Omental fat pad (tissue), 4 donors: Measurements from ENCODE around the gene NTSR2. TPM values are rescaled to one million over a fixed set of nuclear protein-coding genes. Genes with fewer than 3 reads are reported as not detected.

ENCODE experiments used
- ATAC-seq: fragments of 150-250 bp; one replicate; pipeline ENCODE4 v1.9.1; 2016; ENCODE audit warnings: mild to moderate bottlenecking, moderate library complexity; ENCODE audit not compliant: low FRiP score
- DNase-seq: peaks from one replicate; pipeline ENCODE4 v3.0.0-alpha.2; 2019; ENCODE audit warnings: low spot score
- total RNA-seq, 4 donors: library from RNA; depleted of rRNA; stranded (reverse); fragments of >200 nt; gene quantifications; one replicate each; pipeline ENCODE4 v1.1.0, GENCODE V29; 2016
- TF ChIP-seq, protein P1 (sequence below), 3 donors: fragments of 450-650 bp; IDR thresholded peaks; one replicate each; pipeline ENCODE4 v1.5.1; 2016 to 2017; ENCODE audit warnings: antibody characterized with exemption in 3 of 3, mild to moderate bottlenecking in 3 of 3, moderate library complexity in 2 of 3

NTSR2 gene
- total RNA-seq, 4 donors from 2014 or later, result 0.28 to 1.6 TPM; not detected in 2

DNA sequence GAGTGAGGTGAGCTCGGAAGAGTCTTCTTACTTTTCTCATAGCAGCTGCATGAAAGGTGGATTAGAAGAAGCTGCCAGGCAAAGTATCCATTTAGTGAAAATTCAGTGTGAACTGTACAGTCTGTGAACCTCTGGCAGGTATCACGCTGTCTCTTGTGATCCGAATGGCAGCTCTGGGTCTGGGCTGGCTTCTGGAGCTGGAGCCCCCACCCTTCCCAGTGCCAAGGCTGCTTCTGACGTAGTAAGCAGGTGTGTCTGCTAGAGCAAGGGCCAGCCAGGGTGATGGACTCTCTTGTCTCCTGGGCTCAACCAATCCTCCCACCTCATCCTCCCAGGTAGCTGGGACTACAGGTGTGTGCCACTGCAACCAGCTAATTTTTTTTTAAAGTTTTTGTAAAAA lies 14.0 kb upstream of the NTSR2 start:
- TF ChIP-seq, protein P1, sequence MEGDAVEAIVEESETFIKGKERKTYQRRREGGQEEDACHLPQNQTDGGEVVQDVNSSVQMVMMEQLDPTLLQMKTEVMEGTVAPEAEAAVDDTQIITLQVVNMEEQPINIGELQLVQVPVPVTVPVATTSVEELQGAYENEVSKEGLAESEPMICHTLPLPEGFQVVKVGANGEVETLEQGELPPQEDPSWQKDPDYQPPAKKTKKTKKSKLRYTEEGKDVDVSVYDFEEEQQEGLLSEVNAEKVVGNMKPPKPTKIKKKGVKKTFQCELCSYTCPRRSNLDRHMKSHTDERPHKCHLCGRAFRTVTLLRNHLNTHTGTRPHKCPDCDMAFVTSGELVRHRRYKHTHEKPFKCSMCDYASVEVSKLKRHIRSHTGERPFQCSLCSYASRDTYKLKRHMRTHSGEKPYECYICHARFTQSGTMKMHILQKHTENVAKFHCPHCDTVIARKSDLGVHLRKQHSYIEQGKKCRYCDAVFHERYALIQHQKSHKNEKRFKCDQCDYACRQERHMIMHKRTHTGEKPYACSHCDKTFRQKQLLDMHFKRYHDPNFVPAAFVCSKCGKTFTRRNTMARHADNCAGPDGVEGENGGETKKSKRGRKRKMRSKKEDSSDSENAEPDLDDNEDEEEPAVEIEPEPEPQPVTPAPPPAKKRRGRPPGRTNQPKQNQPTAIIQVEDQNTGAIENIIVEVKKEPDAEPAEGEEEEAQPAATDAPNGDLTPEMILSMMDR (IDR thresholded peaks at IDR 0.05), result no peak
- ATAC-seq (no peak), DNase-seq (no peak)

DNA sequence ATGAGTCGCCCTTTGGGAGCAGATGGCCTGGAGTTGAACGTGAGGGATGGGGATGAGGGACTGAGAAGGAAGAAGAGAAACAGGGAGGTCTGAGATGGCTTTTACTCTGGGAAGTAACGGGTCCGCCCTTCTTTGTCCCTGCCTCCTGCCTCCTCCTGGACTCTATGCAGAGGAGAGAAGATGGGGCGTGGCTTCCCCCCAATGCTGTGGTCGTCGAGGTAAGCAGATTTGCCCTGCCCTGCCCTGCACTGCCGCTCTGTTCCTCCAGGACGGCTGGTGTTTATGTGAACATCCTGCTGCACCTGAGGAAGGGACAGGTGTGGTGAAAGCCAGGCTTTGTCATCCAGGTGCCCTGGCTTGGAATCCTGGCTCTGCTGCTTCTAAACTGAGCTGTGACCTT lies 13.5 kb upstream of the NTSR2 start:
- DNase-seq (no peak), ATAC-seq (no peak)

DNA sequence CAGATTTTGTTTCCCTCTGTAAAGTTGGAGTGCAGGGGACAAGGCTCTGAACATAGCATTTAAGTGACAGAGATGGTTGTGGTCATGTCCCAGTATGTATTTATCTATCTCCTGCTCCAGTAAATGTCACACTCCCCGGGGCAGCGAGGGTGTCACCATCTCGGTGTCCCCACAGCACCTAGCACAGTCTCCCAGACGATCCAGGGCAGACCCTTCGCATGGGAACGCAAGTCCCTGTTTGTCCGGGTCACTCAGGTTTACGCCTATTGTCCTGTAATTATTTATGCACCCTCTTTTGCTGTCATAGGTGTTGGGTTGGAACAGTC lies 12.6 kb upstream of the NTSR2 start:
- TF ChIP-seq, protein P1 (IDR thresholded peaks at IDR 0.05), result no peak
- ATAC-seq (no peak), DNase-seq (no peak)

More for the DNA sequence above, 13.5 kb upstream of the NTSR2 start:
- TF ChIP-seq, protein P1 (IDR thresholded peaks at IDR 0.05), result no peak

DNA sequence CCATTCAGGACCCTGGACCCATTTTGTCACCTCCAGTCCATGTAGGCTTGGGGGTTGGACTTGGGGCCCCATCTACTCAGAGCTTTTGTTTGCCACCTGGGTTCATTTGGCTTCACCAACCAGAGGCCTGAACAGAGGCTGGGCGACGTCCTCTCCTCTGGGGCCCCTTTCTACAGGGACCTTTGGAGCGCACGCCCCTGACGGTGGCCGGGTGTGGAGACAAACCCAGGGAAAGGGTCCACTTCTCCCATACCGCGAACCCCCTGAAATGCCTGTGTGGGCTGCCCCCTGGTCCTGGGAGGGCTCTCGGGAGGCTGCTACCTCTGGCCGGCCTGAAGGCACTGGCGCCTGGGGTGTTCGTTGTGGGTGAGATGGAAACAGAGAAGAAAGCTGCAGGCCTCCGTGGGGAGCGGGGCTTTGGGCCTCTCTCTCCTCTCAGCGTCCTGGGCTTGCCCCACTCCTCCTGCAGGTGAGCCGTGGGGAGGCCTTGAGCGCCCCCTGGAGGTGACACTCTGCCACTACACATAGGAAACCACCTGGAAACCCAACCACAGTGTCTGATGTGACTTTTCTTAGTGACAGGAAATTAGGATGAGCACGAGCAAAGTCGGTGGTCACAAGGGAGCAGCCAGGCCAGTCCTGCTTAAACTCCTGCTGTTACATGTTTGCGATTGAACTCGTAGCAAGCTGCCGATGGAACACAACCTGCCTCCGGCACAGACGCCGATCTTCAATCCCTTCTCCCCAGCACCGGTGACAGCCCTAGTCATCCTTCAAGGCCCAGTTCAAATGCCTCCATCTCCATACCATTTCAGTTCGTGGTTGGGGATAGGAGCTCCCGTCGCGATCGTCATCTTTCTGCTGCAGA lies 12.0 kb upstream of the NTSR2 start:
- no peak for ATAC-seq
- TF ChIP-seq, protein P1 (IDR thresholded peaks at IDR 0.05), result no peak

DNA sequence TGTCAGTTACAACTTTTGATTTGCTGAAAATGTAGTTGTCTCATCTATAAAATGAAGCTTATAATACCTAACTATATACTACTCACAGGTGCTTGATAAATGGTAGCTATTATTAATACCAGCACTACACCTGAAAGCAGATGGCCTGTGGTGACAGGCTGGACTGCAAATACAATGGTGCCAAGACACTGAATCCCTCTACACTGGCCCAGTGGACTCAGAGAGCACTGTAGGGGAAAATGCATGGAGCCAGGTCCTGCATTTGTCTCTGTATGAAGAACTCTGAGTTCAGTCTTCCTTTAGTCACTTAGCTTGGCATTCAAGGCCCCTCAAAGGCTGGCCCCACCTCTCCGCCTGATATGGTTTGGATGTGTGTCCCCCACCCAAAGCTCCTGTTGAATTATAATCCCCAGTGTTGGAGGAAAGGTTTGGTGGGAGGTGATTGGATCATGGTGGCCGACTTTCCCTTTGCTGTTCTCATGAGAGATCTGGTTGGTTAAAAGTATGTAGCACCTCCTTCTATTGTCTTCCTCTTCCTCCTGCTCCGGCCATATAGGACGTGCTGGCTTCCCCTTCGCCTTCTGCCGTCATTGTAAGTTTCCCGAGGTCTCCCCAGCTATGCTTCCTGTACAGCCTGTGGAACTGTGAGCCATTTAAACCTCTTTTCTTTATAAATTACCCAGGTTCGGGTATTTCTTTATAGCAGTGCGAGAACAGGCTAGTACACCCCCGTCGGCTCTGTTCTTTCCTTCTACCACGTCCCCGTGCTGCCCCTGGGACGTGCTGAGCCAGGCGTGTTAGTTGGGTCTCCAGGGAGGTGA lies 11.1 kb upstream of the NTSR2 start:
- ATAC-seq (no peak), DNase-seq (no peak)
- TF ChIP-seq, protein P1 (IDR thresholded peaks at IDR 0.05), result no peak

More for the DNA sequence above, 12.0 kb upstream of the NTSR2 start:
- DNase-seq, result no peak

DNA sequence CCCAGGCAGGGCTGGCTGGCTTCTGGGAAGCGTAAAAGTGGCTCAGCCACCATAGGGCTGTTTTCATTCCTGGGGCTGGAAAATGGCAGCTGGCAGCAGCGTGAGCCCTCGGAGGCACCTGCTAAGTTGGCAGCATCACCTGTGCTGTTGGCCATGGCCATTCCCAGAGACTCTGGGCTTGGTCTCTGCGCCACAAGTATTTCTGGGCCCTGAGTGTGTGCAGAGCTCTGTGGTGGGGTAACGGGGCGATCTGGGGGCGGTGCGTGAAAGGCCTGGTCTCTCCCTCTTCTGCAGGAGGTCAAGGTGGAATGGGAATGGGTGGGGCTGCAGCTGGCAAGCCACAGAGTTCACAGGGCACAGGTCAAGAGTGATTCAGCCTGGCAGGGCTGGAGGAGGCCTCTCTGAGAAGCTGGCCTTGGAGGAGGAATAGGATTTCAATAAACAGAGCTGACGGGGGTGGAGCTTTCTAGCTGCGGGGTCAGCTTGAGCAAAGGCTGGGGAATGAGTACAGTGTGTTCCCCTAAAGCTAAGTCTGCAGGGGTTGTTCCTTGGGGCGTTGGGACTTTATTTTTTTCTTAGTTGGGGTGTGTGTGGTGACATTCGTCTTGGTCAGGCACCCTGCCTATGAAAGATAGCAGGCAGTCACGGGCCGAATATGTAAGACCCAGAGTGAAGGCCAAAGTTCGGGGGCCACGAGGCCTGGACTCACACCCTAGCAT lies 10.3 kb upstream of the NTSR2 start:
- no peak for ATAC-seq
- TF ChIP-seq, protein P1 (IDR thresholded peaks at IDR 0.05), result no peak
- DNase-seq, result no peak
